ENCODE results near the gene RFFL.

Gene RFFL

GRCh38 chr17:35080536-35080935 is 17.0 kb upstream of the RFFL start:
- DNase-seq (ENCODE audit: low spot score) = no peak

- peak; percentile 12 for DNase-seq (ENCODE audit: low spot score)
These were observed 16.3 kb upstream of the RFFL start for GRCh38 chr17:35079547-35080423.

- DNase-seq (ENCODE audit: low spot score) = no peak
These were observed 13.4 kb upstream of the RFFL start for GRCh38 chr17:35076874-35077273.

GRCh38 chr17:35074711-35075707 is 11.5 kb upstream of the RFFL start:
- no peak for DNase-seq (ENCODE audit: low spot score)

- no peak for DNase-seq (ENCODE audit: low spot score)
These were observed 10.6 kb upstream of the RFFL start for GRCh38 chr17:35073991-35074627.

- DNase-seq (ENCODE audit: low spot score) = no peak
These were observed 9.8 kb upstream of the RFFL start for GRCh38 chr17:35073183-35073790.

- DNase-seq (ENCODE audit: low spot score) = no peak
These were observed 5.8 kb upstream of the RFFL start for GRCh38 chr17:35069311-35069710.

GRCh38 chr17:35068249-35068648 is 4.7 kb upstream of the RFFL start:
- DNase-seq (ENCODE audit: low spot score) = no peak

- no peak for DNase-seq (ENCODE audit: low spot score)
These were observed 2.4 kb upstream of the RFFL start for GRCh38 chr17:35065880-35066279.

- no peak for DNase-seq (ENCODE audit: low spot score)
These were observed 1.2 kb upstream of the RFFL start for GRCh38 chr17:35064516-35065215.

GRCh38 chr17:35062308-35062707 is 1.2 kb downstream of the RFFL start:
- DNase-seq (ENCODE audit: low spot score) = no peak

GRCh38 chr17:35057332-35057915 is 6.1 kb downstream of the RFFL start:
- no peak for DNase-seq (ENCODE audit: low spot score)

GRCh38 chr17:35056013-35056412 is 7.5 kb downstream of the RFFL start:
- no peak for DNase-seq (ENCODE audit: low spot score)

- no peak for DNase-seq (ENCODE audit: low spot score)
These were observed 10.3 kb downstream of the RFFL start for GRCh38 chr17:35053204-35053603.

- DNase-seq (ENCODE audit: low spot score) = no peak
These were observed 10.7 kb downstream of the RFFL start for GRCh38 chr17:35052780-35053179.

GRCh38 chr17:35052241-35052610 is 11.3 kb downstream of the RFFL start:
- DNase-seq (ENCODE audit: low spot score) = no peak

GRCh38 chr17:35051579-35052240 is 11.8 kb downstream of the RFFL start:
- DNase-seq (ENCODE audit: low spot score) = no peak

GRCh38 chr17:35051183-35051578 is 12.3 kb downstream of the RFFL start:
- no peak for DNase-seq (ENCODE audit: low spot score)

GRCh38 chr17:35050170-35050569 is 13.3 kb downstream of the RFFL start:
- no peak for DNase-seq (ENCODE audit: low spot score)

- DNase-seq (ENCODE audit: low spot score) = no peak
These were observed 14.7 kb downstream of the RFFL start for GRCh38 chr17:35048685-35049379.
